Measurements from ENCODE around the gene XYLT1.

XYLT1 gene

DNA sequence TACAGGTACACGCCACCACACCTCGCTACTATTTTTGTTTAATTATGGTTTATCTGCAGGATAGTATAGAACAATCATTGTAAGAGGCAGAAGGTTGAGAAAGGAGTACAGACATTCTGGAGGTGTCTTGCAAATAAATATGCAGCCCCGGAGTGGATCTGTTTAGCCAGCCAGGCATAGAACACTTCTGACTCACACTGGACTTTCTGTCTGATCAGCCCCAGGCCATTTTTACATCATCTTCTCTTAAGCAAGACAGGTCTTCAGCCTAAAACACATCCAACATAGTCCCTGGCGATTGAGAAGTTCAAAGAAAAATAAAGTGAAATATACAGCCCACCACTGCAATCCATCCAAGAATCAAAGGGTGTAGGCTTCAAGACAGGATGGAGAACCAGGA, 81.4 kb downstream of the XYLT1 start:
- Histone ChIP-seq H3K36me3 (no peaks in the 10 kb centered on the region), H3K27me3 (ENCODE audit: insufficient read depth, low read depth, severe bottlenecking) (no peaks in the 10 kb centered on the region)
- no peak for DNase-seq

DNA sequence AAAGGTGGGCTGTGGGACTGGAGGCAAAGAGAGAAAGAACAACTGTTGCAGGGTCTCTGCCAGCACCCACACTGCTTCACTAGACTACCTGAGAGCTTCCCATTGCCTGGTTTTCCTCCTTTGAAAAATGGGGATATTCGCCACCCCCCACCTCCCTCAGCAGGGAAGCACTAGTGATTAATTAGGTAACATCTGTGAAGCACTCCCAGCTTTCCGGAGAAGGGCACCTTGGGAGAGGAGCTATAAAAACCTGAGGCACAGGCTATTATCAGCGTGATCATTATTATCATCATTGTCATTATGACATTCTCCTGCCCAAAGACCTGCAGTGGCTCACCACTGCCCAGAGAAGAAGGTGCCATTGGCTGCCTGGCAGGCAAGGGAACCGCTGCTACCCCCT, 83.5 kb downstream of the XYLT1 start:
- no peaks in the 10 kb centered on the region for H3K27me3 ChIP-seq (ENCODE audit: insufficient read depth, low read depth, severe bottlenecking)
- H3K36me3 ChIP-seq: no peaks in the 10 kb centered on the region
- TF ChIP-seq, protein P1, sequence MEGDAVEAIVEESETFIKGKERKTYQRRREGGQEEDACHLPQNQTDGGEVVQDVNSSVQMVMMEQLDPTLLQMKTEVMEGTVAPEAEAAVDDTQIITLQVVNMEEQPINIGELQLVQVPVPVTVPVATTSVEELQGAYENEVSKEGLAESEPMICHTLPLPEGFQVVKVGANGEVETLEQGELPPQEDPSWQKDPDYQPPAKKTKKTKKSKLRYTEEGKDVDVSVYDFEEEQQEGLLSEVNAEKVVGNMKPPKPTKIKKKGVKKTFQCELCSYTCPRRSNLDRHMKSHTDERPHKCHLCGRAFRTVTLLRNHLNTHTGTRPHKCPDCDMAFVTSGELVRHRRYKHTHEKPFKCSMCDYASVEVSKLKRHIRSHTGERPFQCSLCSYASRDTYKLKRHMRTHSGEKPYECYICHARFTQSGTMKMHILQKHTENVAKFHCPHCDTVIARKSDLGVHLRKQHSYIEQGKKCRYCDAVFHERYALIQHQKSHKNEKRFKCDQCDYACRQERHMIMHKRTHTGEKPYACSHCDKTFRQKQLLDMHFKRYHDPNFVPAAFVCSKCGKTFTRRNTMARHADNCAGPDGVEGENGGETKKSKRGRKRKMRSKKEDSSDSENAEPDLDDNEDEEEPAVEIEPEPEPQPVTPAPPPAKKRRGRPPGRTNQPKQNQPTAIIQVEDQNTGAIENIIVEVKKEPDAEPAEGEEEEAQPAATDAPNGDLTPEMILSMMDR (IDR thresholded peaks at IDR 0.05; ENCODE audit: low read depth, low read length): no peak
- DNase-seq: peak; percentile 62
- H3K4me3 ChIP-seq (ENCODE audit: low read depth, low read length): no peak overlapping the region
- H3K27ac ChIP-seq: peak overlapping the region; percentile 46
- no peaks in the 10 kb centered on the region for H3K9me3 ChIP-seq (ENCODE audit: severe bottlenecking)

More for the DNA sequence above, 81.4 kb downstream of the XYLT1 start:
- H3K9me3 ChIP-seq (ENCODE audit: severe bottlenecking): no peaks in the 10 kb centered on the region
- TF ChIP-seq, protein P1 (IDR thresholded peaks at IDR 0.05; ENCODE audit: low read depth, low read length): no peak
- H3K4me3 ChIP-seq (ENCODE audit: low read depth, low read length): no peak overlapping the region
- no peak overlapping the region for H3K27ac ChIP-seq

DNA sequence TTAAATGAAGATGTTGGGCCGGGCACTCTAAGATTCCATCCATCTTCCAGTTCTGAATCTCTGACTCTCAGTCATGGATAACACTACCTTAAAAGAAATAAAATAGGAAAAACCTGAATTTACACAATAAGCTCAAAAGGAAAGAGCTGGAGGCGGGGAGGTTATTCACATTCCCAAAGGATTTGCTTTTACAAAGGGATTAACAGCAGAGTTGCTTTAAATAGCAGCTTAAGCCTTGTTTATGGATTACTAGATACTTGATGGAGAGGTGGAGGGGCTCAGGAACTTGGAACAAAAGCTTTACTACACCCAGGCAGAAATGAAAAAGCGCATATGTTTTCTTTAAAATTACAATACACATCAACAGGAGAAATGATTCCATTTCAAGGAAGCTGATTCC, 84.5 kb downstream of the XYLT1 start:
- H3K9me3 ChIP-seq (ENCODE audit: severe bottlenecking): no peaks in the 10 kb centered on the region
- H3K36me3 ChIP-seq: no peaks in the 10 kb centered on the region
- TF ChIP-seq, protein P1 (IDR thresholded peaks at IDR 0.05; ENCODE audit: low read depth, low read length): no peak
- no peaks in the 10 kb centered on the region for H3K27me3 ChIP-seq (ENCODE audit: insufficient read depth, low read depth, severe bottlenecking)
- peak overlapping the region; percentile 30 for H3K4me3 ChIP-seq (ENCODE audit: low read depth, low read length)
- peak; percentile 28 for DNase-seq
- peak overlapping the region; percentile 46 for H3K27ac ChIP-seq

DNA sequence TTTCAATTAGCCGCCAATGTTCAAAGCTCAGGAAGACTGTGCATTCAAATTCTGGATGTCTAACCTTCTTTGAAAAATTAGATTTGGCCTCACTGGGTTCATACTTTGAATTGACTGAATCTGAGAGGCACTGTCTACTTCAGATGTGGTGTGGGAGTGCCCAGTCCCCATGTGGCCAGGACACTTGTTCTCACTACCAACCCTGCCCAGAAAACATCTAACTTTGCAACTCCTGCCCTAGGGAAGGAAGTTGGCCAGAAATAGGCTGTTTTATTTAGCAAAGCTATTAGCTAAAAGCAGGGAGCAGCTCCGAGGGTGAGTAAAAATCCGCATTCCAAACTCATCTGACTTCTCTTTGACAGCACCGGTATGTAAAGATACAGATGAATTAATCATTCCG, 86.3 kb downstream of the XYLT1 start:
- DNase-seq: no peak
- TF ChIP-seq, protein P1 (IDR thresholded peaks at IDR 0.05; ENCODE audit: low read depth, low read length): no peak
- no peaks in the 10 kb centered on the region for H3K27me3 ChIP-seq (ENCODE audit: insufficient read depth, low read depth, severe bottlenecking)
- no peak overlapping the region for H3K27ac ChIP-seq
- H3K36me3 ChIP-seq: no peaks in the 10 kb centered on the region
- no peaks in the 10 kb centered on the region for H3K9me3 ChIP-seq (ENCODE audit: severe bottlenecking)
- H3K4me3 ChIP-seq (ENCODE audit: low read depth, low read length): no peak overlapping the region

DNA sequence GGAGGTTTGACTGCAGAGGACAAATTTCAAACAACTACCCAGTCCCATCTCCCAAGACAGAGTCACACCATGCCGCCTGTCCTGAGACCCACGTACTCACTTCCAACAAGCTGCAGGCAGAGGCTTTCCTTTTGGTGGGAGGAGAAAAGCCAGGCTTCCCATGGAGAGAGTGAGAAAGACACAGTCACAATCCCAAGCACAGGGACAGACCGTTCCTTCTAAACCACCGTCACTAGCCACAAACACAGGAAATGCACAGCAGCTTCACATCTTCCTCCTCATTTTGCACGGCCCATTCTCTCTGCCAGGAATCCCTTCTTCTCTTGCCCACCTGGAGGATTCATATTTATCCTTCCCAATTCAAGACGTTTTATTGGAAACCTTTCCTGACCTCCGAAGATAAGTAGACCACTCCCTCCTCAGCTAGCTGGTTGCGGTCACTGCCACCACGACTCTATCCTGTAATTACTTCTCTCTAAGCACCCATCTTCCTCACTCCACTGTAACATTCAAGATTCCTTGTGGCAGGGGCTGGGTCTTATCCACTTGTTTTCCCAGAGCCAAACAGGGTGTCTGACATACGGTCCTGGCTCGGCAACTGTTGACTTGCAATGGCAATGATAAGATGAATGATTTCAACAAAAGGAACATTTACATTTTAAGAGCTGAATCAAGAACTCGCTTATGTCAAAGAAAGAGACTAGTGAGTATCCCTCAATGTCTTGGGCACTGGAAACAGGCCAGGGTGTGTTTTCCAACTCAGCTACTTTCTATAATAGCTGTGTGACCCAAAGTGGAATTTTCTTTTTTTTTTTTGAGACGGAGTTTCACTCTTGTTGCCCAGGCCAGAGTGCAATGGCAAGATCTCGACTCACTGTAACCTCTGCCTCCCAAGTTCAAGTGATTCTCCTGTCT, 87.6 kb downstream of the XYLT1 start:
- DNase-seq: no peak
- Histone ChIP-seq H3K4me3 (ENCODE audit: low read depth, low read length) (no peak overlapping the region), H3K27me3 (ENCODE audit: insufficient read depth, low read depth, severe bottlenecking) (no peaks in the 10 kb centered on the region), H3K27ac (no peak overlapping the region), H3K36me3 (no peaks in the 10 kb centered on the region), H3K9me3 (ENCODE audit: severe bottlenecking) (no peaks in the 10 kb centered on the region)
- TF ChIP-seq, protein P1 (IDR thresholded peaks at IDR 0.05; ENCODE audit: low read depth, low read length): no peak

All from WERI-Rb-1 (cell line).